GM23338 (cell line): ENCODE results near the gene HSPA9.

Experiments used
- EZH2 ChIP-seq: fragments of 200-600 bp; sonication (generic); IDR thresholded peaks from one replicate; pipeline ENCODE4 v1.8.0; 2017; ENCODE audit warnings: antibody characterized with exemption, mild to moderate bottlenecking, low read depth; ENCODE audit not compliant: unreplicated experiment
- EZH2phosphoT487 ChIP-seq: fragments of 200-600 bp; sonication (generic); IDR thresholded peaks from one replicate; pipeline ENCODE4 v1.8.1; 2018; ENCODE audit warnings: antibody characterized with exemption; ENCODE audit not compliant: unreplicated experiment
- POLR2AphosphoS5 ChIP-seq: IDR thresholded peaks from 2 replicates; pipeline ENCODE4 v1.6.1; 2016; ENCODE audit warnings: antibody characterized with exemption, low read depth
- ZNF331 ChIP-seq: fragments of 250-450 bp; sonication (Bioruptor Pico); IDR thresholded peaks from 2 replicates; pipeline ENCODE4 v1.5.0; 2020; ENCODE audit warnings: low read depth, mild to moderate bottlenecking, moderate library complexity
- TF ChIP-seq, protein P1 (sequence below), 2 experiments: fragments of 200-600 bp in 1 of 2; sonication (generic) in 1 of 2; conservative IDR thresholded peaks; 2 replicates each; pipeline versions ENCODE4 v1.5.1 to v1.6.1; 2016 to 2017; ENCODE audit warnings: antibody characterized with exemption in 2 of 2, low read depth in 2 of 2, mild to moderate bottlenecking in 2 of 2, moderate library complexity in 1 of 2
- TF ChIP-seq, protein P2 (sequence below): IDR thresholded peaks from one replicate; pipeline ENCODE4 v1.6.1; 2018; ENCODE audit warnings: antibody characterized with exemption; ENCODE audit not compliant: unreplicated experiment

DNA sequence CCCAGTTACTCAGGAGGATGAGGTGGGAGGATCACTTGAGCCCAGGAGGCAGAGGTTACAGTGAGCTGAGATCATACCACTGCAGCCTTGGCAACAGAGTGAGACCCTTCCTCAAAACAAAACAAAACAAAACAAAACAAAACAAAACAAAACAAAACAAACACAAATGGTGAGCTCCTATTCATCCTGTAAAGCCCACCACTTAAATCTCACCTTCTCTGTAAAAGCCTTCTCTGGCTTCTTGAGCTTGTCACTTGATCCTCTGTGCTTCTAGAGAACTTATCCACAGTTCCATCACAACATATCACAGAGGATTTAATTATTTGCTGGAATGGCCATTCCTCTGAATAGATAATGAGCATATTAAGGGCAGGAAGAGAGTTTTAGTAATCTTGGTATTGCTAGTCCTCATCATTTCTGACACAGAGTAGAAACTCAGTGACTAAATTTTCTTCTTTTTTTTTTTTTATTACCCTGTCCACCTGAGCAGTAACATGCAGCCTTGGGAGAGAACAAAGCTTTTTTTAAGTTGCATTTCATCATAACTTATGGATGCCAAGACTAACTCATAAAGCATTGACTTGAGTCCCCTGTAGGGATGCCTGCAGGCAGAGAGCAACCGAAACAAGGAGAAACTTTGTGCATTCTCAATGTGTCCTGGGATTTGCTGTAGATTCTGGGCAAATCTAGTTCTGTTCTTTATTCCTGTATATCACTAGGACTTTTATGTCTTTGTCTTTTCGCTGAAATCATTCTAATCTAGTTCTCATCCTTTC is 13.0 kb upstream of the HSPA9 start:
- TF ChIP-seq ZNF331 (CRISPR knock-in tag), result no peak
- TF ChIP-seq EZH2, result no peak
- TF ChIP-seq, protein P1, sequence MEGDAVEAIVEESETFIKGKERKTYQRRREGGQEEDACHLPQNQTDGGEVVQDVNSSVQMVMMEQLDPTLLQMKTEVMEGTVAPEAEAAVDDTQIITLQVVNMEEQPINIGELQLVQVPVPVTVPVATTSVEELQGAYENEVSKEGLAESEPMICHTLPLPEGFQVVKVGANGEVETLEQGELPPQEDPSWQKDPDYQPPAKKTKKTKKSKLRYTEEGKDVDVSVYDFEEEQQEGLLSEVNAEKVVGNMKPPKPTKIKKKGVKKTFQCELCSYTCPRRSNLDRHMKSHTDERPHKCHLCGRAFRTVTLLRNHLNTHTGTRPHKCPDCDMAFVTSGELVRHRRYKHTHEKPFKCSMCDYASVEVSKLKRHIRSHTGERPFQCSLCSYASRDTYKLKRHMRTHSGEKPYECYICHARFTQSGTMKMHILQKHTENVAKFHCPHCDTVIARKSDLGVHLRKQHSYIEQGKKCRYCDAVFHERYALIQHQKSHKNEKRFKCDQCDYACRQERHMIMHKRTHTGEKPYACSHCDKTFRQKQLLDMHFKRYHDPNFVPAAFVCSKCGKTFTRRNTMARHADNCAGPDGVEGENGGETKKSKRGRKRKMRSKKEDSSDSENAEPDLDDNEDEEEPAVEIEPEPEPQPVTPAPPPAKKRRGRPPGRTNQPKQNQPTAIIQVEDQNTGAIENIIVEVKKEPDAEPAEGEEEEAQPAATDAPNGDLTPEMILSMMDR (conservative IDR thresholded peaks at IDR 0.05; ENCODE audit: low read depth in 2 of 2), result no peak
- TF ChIP-seq, protein P2, sequence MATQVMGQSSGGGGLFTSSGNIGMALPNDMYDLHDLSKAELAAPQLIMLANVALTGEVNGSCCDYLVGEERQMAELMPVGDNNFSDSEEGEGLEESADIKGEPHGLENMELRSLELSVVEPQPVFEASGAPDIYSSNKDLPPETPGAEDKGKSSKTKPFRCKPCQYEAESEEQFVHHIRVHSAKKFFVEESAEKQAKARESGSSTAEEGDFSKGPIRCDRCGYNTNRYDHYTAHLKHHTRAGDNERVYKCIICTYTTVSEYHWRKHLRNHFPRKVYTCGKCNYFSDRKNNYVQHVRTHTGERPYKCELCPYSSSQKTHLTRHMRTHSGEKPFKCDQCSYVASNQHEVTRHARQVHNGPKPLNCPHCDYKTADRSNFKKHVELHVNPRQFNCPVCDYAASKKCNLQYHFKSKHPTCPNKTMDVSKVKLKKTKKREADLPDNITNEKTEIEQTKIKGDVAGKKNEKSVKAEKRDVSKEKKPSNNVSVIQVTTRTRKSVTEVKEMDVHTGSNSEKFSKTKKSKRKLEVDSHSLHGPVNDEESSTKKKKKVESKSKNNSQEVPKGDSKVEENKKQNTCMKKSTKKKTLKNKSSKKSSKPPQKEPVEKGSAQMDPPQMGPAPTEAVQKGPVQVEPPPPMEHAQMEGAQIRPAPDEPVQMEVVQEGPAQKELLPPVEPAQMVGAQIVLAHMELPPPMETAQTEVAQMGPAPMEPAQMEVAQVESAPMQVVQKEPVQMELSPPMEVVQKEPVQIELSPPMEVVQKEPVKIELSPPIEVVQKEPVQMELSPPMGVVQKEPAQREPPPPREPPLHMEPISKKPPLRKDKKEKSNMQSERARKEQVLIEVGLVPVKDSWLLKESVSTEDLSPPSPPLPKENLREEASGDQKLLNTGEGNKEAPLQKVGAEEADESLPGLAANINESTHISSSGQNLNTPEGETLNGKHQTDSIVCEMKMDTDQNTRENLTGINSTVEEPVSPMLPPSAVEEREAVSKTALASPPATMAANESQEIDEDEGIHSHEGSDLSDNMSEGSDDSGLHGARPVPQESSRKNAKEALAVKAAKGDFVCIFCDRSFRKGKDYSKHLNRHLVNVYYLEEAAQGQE, result no peak
- TF ChIP-seq EZH2phosphoT487, result no peak
- TF ChIP-seq POLR2AphosphoS5, result no peak
